Activated naive CD8-positive, alpha-beta T cell treated with anti-CD3 and anti-CD28 coated beads, Interleukin-2, amount 50 U/mL, for 16 hours (primary cell): ENCODE data around the gene AKAP13.

Experiments
- DNase-seq: peaks from one replicate; pipeline ENCODE4 v3.0.0-alpha.2; 2020; ENCODE audit warnings: low read depth, low spot score

Gene AKAP13

DNA sequence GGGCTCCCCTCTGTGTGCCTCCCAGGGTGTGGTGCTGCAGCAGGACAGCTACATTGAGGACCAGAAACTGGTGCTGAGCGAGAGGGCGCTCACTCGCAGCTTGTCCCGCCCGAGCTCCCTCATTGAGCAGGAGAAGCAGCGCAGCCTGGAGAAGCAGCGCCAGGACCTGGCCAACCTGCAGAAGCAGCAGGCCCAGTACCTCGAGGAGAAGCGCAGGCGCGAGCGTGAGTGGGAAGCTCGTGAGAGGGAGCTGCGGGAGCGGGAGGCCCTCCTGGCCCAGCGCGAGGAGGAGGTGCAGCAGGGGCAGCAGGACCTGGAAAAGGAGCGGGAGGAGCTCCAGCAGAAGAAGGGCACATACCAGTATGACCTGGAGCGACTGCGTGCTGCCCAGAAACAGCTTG lies 360.6 kb downstream of the AKAP13 start:
- DNase-seq: no peak

DNA sequence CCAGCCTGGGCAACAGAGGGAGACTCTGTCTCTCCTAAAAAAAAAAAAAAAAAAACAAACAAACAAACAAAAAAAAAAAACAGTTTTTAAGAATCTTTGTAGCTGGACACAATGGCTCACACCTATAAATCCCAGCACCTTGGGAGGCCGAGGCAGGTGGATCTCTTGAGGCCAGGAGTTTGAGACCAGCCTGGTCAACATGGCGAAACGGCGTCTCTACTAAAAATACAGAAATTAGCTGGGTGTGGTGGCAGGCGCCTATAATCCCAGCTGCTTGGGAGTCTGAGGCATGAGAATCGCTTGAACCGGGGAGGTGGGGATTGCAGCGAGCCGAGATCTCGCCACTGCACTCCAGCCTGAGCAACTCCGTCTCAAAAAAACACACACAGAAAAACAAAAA lies 361.3 kb downstream of the AKAP13 start:
- DNase-seq: no peak

DNA sequence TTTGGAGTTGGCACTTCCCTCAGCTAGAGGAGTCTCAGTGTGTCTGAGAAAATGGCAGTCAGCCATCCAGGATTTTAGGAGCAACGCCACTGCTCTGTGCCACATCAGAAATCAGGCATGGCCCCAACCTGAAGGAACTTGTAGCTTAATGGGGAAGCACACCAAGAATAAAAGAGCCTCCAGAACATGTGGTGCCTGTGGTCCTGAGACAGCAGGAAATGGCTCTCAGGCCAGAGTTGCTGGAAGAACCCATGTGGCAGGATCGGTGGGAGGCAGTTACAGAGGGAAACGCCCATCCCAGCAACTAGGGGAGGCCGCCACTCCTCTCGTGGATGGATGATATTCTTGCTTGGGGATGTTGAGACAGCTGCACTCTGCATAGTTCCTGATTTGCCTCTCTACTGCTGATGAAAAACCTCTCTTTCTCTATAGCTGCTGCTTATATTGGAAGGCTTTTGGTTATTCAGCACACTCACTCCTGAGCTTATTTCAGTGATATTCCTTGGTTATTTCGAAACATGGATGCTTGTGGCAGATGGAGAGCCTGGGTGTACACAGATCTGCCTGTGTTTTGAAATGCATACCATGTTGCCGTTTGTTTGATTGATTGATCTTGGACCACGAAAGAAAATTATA lies 361.9 kb downstream of the AKAP13 start:
- no peak for DNase-seq

DNA sequence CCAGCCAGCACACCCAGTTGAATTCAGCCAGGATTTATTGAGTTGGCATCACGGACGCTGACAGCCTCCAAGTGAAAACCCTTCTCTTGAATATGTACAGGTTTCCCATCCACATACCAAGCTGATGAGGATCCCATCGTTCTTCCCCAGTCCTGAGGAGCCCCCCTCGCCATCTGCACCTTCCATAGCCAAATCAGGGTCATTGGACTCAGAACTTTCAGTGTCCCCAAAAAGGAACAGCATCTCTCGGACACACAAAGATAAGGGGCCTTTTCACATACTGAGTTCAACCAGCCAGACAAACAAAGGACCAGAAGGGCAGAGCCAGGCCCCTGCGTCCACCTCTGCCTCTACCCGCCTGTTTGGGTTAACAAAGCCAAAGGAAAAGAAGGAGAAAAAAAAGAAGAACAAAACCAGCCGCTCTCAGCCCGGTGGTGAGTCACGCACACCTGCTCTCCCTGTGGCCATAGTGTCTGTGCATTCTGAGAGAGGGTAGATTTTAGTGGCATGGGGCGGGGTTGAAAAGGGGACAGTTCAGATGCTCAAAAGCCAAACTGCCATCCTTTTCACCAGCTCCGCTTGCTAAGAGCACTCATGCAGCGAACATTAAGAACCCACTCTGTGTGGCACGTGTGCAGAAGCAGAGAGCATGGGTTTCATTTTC lies 363.1 kb downstream of the AKAP13 start:
- DNase-seq: no peak

DNA sequence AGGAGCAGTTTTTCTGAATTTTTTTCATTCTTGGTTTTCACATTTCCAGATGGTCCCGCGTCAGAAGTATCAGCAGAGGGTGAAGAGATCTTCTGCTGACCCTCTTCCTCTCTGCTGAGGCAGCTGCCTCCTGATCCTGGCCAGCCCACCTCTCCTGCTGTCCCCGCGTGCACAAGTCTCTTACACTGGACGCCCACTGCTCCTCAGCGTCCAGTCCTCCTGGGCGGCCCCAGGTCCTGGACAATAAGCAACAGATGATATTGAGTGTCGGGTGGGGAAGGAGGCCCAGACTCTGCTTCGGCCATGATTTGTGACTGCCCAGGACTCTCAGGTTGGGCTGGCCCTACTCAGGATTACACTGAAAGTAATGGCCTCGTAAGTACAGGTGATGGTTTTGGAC lies 364.2 kb downstream of the AKAP13 start:
- no peak for DNase-seq

DNA sequence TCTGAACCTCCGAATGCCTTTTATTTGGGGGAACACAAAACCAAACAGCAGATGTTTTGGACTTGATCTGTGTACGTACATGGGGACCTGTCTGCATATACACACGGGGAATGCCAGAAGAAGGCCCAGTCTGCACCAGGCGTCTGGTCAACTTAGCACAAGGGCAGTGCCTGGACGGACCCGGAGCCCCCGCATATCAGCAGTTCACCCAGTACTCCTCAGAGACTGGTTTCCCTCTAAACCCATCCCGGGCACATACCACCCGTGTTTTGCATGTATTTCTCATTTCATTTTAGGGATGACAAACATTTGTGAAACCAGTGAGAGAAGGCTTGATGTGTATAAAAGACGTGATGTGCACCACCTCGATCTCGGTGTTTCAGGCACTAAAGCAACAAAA lies 364.6 kb downstream of the AKAP13 start:
- DNase-seq: no peak

DNA sequence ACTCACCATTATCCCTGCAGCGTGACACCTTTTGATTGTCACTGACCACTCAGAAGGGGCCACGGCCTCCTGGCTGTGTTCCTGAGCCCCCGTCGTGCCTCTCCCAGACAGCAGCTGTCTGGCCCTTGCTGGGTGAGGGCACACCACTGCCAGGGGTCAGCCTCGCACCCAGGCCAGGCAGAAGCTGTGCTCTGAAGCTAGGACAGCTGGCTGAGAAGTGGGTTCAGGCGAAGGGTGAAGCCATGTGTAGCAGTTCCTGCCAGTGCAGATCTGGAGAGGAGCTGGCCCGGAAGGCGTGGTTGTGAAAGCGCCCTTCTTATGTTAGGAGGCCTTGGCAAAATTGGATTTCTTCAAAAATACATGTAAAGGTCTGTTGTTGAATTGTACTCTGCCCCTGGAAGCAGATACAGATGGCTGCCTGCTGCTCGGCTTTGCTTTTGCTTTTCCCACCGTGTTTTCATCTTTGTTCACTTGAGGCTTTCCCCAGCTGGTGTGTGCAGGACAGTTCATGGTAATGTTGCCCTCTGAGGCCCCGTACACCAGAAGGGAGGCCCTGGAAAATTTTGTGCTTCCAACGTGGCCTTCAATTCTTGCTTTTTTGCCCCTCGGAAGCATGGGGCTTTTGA lies 365.2 kb downstream of the AKAP13 start:
- no peak for DNase-seq

DNA sequence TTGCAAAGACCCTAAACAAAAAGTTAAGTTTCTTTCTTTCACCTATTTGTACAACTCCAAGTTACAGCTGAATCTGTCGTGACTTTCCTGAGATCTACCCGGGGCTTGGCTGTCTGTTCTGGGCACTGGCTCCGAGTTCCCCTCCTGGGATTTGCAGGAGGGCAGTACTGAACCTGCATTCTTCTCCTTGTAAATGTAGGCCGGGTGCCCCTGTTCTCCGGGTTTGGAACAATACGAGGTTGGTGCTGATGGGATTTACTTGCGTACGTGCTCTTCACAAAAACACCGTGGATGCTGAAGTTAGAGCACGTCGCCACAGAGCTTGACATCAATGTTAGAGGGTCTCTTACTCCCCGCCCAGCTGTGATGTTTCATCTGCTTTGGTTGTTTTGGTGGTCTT lies 366.2 kb downstream of the AKAP13 start:
- DNase-seq: no peak

DNA sequence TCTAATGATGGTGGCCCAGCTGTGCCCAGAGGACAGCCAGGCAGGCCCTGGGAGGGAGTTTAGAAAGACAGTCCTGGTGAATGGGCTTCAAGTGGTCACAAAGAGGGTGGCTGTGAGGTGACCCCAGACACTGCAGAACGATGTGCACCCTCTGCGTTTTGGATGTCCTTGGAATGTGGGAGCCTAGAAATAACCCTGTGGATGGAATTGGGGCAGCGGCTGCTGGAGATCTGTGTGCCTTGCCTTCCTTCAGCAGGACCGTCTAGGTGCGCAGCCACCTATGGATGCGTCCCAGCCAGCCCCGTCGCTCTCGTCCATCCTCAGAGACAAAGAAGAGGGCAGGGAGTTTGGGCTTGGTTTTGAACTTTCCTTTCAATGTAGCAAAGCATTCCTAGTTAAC lies 367.8 kb downstream of the AKAP13 start:
- no peak for DNase-seq

DNA sequence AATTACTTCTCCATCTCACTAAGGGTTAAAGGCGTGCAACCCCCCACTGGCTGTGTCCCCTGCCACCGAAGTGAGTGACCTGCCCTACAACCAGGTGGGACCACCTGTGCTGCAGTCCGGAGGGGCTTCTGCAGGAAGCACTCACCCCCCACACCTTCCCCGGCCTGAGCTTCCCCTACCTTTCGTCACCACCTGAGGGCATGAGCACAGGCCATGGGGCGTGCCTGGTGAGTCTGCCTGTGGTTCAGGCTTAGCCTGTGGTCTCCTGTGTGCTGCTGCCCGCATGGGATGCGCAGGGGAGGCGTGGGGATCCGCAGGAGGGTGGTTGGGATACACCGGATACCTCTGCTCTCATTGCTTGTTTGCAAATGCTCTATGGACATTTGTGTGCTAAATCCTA lies 368.3 kb downstream of the AKAP13 start:
- no peak for DNase-seq

DNA sequence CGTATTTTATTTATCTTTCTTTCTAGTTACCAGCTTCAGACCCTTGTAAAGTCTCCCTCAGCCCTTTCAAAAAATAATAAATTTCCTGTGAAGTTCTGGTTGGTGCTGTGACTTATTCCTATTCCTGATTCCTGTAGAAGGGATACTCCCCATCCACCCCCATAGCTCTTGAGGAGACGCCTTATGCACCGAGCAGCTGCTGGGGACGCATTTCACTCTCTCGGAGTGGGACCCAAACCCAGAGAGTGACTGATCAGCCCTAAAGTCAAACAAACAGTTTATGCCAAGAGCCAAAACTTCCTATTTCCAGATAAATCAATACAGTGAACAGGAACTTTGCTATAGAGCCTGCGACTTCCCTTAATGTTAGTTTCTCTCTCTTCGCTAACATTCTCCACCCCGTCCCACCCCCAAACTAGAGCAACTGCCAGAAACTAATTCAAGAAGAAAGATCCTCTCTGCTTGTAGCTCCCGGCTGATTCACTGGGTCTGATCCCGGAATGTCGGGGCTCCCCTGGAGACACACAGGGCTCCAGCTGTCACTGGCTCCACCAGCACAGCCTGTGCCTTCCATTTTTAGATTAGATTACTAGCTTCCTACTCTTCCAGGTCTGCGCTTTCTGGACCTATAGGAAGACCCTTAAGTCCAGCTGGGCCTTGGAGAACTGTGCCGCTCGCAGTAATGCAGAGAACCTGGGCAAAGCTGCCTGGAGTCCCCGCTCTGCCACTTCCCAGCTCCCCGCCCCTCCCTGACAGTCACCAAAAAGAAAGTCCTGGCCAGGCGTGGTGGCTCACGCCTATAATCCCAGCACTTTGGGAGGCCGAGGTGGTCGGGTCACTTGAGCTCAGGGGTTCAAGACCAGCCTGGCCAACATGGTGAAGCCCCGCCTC lies 369.1 kb downstream of the AKAP13 start:
- DNase-seq: no peak

DNA sequence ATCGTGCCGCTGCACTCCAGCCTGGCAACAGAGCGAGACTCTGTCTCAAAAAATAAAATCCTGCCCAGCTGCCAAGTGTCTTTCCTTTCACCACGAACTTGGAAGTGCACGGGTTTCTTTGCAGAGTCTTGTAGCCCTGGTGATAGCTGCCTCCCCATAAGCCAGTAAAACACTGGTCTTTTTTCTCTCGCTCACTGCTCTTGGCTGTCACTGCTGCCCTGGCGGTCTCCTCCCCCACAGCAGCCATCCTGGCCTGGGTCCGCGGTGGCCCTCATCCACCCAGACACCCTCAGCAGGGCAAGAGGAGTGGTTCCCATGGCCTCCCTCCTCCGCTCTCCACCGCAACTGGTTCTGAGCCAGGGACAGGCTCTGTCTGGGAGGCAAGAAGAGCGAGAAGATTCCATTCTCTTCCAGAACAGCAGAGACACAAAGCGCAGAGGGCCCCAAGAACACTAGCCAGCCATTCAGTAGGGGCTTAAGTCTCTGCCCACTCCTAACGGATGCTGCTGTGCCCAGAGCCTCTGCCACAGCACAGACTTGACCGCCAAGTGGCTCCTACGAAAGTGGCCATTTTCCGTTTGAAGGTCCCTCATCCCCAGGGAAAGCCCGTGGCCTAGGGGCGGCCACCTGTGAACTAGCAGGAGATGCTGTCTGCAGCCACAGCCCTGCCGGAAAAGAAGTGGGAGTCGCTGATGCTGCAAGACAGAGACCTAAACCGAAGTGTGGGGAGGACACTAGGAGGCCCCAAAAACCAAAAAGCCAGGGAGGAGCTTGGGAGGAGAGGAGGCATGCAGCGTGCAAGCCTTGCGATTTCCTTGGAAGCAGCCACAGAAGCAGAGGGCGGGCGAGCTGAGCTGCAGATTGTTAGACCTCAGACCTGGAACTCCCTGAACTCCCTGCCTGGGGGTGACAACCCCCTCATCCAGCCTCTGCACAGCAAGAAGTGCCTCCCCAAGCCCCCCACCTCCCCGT lies 370.2 kb downstream of the AKAP13 start:
- no peak for DNase-seq

DNA sequence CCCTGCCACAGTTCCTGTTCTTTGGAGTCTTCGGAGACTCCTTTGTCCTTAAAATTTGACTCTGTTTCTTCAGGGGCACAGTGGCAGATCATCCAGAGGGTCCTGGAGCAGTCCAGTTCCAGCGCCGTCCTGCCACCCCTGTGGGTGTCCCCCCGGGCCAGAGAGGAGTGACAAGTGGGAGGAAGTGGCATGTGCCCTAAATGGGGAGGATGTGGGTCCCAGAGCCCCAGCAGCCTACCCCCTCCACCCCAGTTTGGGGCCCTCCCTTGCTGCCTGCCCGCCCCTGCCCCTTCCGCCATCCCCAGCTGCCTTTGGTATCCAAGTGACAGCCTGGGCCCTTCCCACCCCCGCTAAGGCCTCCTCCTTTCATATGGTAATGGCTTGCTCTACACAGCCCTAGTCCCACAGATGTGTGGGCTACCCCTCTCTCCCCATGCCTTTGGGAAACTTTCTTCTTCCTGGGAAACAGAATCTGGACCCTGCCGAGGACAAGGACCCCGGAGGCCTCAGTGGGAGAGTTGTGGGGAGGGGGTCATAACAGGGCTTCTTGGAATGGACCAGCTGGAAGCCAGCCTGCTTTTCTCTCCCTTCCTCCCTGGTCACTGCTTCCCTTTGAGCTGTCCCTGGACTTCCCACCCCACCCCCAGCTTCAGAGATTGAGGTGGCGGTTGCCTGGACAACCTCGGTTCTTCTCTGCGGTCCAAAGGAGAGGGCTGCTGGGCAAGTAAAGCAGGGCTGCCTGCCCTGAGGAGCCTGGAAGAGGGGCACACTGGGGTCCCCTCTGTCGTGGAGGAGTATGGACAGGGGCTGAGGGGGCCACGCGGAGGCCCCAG lies 371.1 kb downstream of the AKAP13 start:
- DNase-seq: no peak

DNA sequence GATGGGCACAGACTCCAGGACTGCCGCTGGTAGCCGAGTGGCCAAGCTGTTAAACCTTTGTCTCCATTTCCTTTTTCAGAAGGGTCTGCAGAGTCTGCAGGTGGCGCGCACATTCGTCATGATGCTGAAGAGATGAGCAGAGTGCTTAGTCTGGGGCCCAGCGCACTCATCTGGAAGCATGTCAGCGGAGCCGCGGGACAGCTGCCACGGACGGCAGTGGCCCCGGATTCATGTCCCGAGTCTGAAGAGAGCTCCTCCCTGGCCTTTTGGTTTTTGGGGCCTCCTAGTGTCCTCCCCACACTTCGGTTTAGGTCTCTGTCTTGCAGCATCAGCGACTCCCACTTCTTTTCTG lies 371.7 kb downstream of the AKAP13 start:
- no peak for DNase-seq

DNA sequence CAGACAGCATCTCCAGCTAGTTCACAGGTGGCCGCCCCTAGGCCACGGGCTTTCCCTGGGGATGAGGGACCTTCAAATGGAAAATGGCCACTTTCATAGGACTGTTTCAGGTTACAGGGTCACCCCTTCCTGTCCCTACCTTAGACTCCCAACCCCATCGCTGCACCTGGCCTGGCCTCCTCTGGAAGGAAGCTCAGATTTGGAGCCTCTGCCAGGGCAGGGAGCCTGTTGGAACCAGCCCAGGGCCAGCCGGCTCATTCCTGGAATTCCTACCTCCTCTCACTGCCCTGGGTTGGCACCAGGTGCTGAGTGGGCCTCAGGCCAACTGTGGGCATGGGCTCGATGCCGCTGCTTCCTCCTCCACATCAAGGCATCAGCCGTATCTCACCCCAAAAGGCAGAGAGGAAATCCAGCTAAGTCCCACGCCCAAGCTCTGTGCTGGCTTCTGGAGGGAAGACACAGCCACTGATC lies 372.1 kb downstream of the AKAP13 start:
- DNase-seq: no peak

DNA sequence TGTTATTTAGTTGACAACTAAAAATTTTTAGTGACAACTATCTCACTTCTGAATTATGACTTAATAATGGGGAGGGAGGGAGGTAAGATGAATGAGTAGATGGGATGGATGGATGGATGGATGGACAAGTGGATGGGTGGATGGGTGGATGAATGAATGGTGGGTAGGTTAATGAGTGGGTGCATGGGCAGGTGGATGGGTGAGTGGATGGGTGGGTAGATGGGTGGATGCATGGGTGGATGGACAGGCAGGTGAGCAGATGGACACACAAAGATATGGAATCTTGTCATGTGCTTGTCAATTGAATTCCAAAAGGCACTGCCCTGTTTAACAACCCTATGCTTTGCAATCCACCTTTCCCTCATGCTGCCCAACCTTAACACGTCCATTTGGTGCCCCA lies 372.9 kb downstream of the AKAP13 start:
- no peak for DNase-seq

DNA sequence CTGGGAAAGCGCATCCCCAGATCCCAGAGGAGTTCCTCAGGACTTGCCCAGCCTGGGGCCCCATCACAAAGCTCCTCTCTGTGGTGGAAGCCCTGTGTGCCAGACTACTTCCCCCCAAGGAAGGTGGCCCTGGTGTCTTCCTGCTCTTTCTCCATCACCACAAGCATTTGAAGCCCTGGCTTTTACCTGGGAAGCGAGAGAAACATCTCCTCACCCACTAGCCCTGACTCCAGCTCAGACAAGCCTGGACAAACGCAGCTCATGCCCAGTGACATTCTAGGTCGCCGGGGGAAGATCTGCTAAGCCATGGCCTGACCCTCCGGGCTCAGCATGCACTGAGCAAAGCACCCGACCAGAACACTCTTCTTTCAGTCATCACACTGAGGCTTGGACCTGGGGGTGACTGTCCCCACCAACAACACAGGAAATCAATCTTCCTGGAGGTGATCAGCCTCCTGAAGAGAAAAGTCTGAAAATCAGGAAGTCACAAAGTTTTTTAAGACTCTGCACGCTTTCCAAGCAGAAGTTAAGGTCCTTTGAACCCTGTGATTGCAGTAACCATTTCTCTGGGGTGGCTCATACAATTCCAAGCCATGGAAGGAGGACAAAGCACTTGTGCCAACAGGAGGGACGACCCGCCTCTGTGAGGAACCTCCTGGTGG lies 373.5 kb downstream of the AKAP13 start:
- DNase-seq: no peak

DNA sequence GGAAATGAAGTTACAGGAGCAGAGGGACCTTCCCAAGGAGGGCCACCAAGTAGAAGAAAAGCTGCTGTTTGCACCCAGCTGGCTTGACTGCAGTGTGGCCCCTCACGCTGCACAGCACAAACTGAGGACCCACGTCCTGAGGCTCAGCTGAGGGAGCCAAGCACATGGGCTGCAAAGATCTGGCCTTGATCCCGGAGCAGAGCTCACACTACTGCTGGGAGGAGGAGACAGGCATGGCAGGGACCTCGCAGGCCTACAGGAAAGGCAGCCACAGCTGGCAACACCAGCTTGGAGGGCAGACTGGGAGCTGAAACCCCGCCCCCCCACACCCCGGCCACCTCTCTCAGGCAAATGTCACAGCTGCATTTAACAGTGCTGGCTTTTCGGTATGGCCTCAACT lies 374.6 kb downstream of the AKAP13 start:
- DNase-seq: no peak

DNA sequence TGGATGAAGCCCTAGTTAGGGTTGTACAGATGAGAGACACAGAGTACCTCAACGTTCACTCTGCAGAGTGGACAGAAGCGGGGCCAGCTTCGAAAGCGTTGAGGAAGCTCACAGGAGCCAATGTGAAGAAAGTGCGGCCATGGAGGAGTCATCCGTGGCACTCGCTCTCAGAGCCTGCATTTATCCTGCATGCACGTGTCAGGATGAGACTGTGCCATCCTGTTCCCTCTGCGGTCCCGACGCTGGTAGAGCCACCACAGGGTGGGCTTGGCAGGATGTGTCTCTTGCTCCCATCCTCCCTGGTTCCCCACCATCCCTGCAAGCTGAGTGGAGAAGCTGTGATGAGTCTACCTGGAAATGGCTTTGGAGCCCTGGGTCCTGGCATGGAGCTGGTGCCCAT lies 375.1 kb downstream of the AKAP13 start:
- DNase-seq: no peak

DNA sequence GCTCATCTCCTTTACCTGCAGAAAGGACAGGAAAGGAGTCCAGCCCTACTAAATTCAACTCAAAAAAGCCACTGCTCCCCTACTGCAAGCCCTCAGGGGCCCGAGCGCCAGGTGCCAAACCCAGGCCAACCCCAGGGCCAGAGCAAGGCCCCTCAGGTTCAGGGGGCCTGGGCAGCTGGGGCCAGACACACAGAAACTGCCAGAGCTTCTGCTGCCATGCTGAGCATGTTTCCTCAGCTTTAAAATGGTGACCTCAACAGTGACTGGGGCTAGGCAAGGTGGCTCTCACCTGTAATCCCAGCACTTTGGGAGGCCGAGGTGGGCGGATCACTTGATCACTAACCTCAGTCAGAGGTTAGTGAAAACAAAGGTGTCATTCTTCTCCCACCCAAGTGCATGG lies 375.5 kb downstream of the AKAP13 start:
- DNase-seq: no peak
